ENCODE data around the gene CFLAR. TPM values are rescaled to one million over a fixed set of nuclear protein-coding genes. Genes with fewer than 3 reads are reported as not detected.

Gene CFLAR
- total and polyA plus RNA-seq, 9 of the 15 experiments (the other 6 are each of a cell fraction or from before 2014, with no cell fraction given) = 27.5 to 102 (median 54.0) TPM

DNA sequence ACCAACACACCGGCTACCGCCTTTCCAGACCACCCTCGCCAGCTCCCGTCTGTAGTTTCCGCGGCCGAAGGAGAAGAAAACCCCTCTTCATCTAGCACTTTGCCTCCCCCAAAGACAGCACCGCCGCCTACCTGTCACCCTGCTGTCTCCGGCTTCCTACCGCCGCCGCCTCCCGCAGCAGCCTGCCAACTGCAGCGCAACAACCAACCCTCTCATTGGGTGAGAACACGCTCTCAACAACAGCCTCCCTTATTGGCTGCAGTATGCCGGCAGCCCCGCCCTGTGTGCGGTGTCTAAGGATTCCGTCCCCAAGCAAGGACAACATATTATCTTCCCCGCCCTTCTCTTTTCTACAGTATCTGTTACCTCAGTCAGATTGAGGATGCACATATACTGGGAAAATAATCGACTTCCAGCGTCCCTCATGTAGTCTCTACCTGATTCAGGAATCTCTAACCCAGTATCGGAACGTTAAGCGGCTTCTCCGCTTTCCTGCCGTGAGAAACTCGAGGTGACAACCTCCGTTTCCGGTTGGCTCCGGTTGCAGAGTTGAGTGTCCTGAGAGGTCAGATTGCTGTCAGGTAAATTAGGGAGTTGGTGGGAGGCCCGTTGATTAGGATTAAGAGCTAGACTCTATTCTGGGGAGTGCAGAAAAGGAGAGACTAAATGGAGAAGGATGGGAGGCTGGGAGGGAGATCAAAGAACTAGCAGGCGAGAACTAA lies 44.3 kb upstream of the CFLAR start, which contains the start of the genes HYCC2 and NDUFB3 (continued):
- TF ChIP-seq, protein P1, sequence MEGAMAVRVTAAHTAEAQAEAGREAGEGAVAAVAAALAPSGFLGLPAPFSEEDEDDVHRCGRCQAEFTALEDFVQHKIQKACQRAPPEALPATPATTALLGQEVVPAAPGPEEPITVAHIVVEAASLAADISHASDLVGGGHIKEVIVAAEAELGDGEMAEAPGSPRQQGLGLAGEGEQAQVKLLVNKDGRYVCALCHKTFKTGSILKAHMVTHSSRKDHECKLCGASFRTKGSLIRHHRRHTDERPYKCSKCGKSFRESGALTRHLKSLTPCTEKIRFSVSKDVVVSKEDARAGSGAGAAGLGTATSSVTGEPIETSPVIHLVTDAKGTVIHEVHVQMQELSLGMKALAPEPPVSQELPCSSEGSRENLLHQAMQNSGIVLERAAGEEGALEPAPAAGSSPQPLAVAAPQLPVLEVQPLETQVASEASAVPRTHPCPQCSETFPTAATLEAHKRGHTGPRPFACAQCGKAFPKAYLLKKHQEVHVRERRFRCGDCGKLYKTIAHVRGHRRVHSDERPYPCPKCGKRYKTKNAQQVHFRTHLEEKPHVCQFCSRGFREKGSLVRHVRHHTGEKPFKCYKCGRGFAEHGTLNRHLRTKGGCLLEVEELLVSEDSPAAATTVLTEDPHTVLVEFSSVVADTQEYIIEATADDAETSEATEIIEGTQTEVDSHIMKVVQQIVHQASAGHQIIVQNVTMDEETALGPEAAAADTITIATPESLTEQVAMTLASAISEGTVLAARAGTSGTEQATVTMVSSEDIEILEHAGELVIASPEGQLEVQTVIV (CRISPR knock-in tag; IDR thresholded peaks at IDR 0.05; ENCODE audit: borderline replicate concordance) = no peak; the same call in 1 of the 2 replicates
- TF ChIP-seq CBX3 (IDR thresholded peaks at IDR 0.05; ENCODE audit: borderline replicate concordance in 1 of 2, low read length in 2 of 2) = peak in 1 of 2 experiments; percentile 93; a peak in 2 of 3 replicates
- TF ChIP-seq ELK1 (CRISPR knock-in tag; IDR thresholded peaks at IDR 0.05) = no peak
- TF ChIP-seq KLF1 (tag; IDR thresholded peaks at IDR 0.05) = peak; percentile 69; the same call in 1 of the 2 replicates
- peak in 1 of 2 experiments; percentile 100; a peak in 3 of 4 replicates for TF ChIP-seq TRIM24 (IDR thresholded peaks at IDR 0.05)
- no peak for TF ChIP-seq PYGO2 (tag; IDR thresholded peaks at IDR 0.05)
- TF ChIP-seq HEY1 (CRISPR knock-in tag; IDR thresholded peaks at IDR 0.05; ENCODE audit: borderline replicate concordance) = no peak
- no peak for TF ChIP-seq ADNP (tag; IDR thresholded peaks at IDR 0.05)
- TF ChIP-seq CCAR2 (IDR thresholded peaks at IDR 0.05; ENCODE audit: low read depth, low read length) = no peak
- no peak for TF ChIP-seq CTCFL (IDR thresholded peaks at IDR 0.05; ENCODE audit: borderline replicate concordance, insufficient read depth, low read depth, low read length, poor library complexity, severe bottlenecking)
- TF ChIP-seq XRCC4 (IDR thresholded peaks at IDR 0.05; ENCODE audit: extremely low read depth, insufficient read depth, insufficient read length) = no peak
- peak; percentile 53; the same call in 1 of the 2 replicates for TF ChIP-seq ZNF740 (CRISPR knock-in tag; IDR thresholded peaks at IDR 0.05)
- TF ChIP-seq ZNF740 (tag; IDR thresholded peaks at IDR 0.05) = no peak
- TF ChIP-seq ZNF699 (CRISPR knock-in tag; IDR thresholded peaks at IDR 0.05; ENCODE audit: insufficient replicate concordance) = no peak
- TF ChIP-seq HDGF (IDR thresholded peaks at IDR 0.05) = no peak
- TF ChIP-seq BRF1 (IDR thresholded peaks at IDR 0.05; ENCODE audit: borderline replicate concordance, extremely low read depth, insufficient read length) = no peak
- no peak for TF ChIP-seq MYC (IDR thresholded peaks at IDR 0.05; ENCODE audit: low read depth, low read length)
- TF ChIP-seq MYC (CRISPR knock-in tag; IDR thresholded peaks at IDR 0.05; ENCODE audit: borderline replicate concordance, low read depth) = 0 out of 2 replicates have a peak, but pooled peaks have one; percentile 27

Measured in K562 (cell line).